Rectal smooth muscle tissue (tissue), 1 donor: Measurements from ENCODE around the gene FRMD4B.
A peak's percentile ranks its signal among the peaks of the same experiment; 100 is the strongest.

ENCODE experiments used
- H3K27ac ChIP-seq: one replicate; pipeline ENCODE4 v1.7.0; 2013; ENCODE audit warnings: low read depth, low read length, inconsistent platforms
- H3K27me3 ChIP-seq: one replicate; pipeline ENCODE4 v1.7.0; 2013; ENCODE audit warnings: low read length; ENCODE audit not compliant: control insufficient read depth, insufficient read depth
- H3K36me3 ChIP-seq: one replicate; pipeline ENCODE4 v1.7.0; 2013; ENCODE audit warnings: low read length; ENCODE audit not compliant: control insufficient read depth, insufficient read depth
- H3K4me1 ChIP-seq: one replicate; pipeline ENCODE4 v1.7.0; 2013; ENCODE audit warnings: low read length; ENCODE audit not compliant: control insufficient read depth, insufficient read depth
- H3K4me3 ChIP-seq: one replicate; pipeline ENCODE4 v1.7.0; 2013; ENCODE audit warnings: low read length
- H3K9ac ChIP-seq: one replicate; pipeline ENCODE4 v1.7.0; 2013; ENCODE audit warnings: low read length

Gene FRMD4B

GRCh38 chr3:69210068-69210730, 175.7 kb downstream of the FRMD4B start:
- H3K4me3 ChIP-seq: no peak overlapping the region
- H3K4me1 ChIP-seq: no peaks in the 10 kb centered on the region
- H3K27me3 ChIP-seq: no peaks in the 10 kb centered on the region
- no peak overlapping the region for H3K27ac ChIP-seq
- no peaks in the 10 kb centered on the region for H3K36me3 ChIP-seq
- no peak overlapping the region for H3K9ac ChIP-seq

- Histone ChIP-seq H3K4me3 (no peak overlapping the region), H3K4me1 (no peaks in the 10 kb centered on the region), H3K27me3 (no peaks in the 10 kb centered on the region), H3K9ac (no peak overlapping the region), H3K36me3 (no peaks in the 10 kb centered on the region), H3K27ac (no peak overlapping the region)
Measured at GRCh38 chr3:69209413-69209812, 176.5 kb downstream of the FRMD4B start.

GRCh38 chr3:69207031-69207430, 178.9 kb downstream of the FRMD4B start:
- Histone ChIP-seq H3K27me3 (no peaks in the 10 kb centered on the region), H3K9ac (no peak overlapping the region), H3K27ac (no peak overlapping the region), H3K36me3 (no peaks in the 10 kb centered on the region), H3K4me1 (no peaks in the 10 kb centered on the region), H3K4me3 (no peak overlapping the region)

- Histone ChIP-seq H3K27ac (no peak overlapping the region), H3K27me3 (no peaks in the 10 kb centered on the region), H3K9ac (no peak overlapping the region), H3K4me1 (no peaks in the 10 kb centered on the region), H3K36me3 (no peaks in the 10 kb centered on the region), H3K4me3 (no peak overlapping the region)
Measured at GRCh38 chr3:69205385-69205784, 180.5 kb downstream of the FRMD4B start.

- Histone ChIP-seq H3K4me3 (no peak overlapping the region), H3K9ac (no peak overlapping the region), H3K27ac (no peak overlapping the region), H3K4me1 (no peaks in the 10 kb centered on the region), H3K27me3 (no peaks in the 10 kb centered on the region), H3K36me3 (no peaks in the 10 kb centered on the region)
Measured at GRCh38 chr3:69204315-69204957, 181.5 kb downstream of the FRMD4B start.

- H3K27ac ChIP-seq: no peak overlapping the region
- no peaks in the 10 kb centered on the region for H3K4me1 ChIP-seq
- H3K9ac ChIP-seq: no peak overlapping the region
- no peaks in the 10 kb centered on the region for H3K27me3 ChIP-seq
- H3K4me3 ChIP-seq: no peak overlapping the region
- no peaks in the 10 kb centered on the region for H3K36me3 ChIP-seq
Measured at GRCh38 chr3:69203631-69204314, 182.1 kb downstream of the FRMD4B start.

GRCh38 chr3:69201658-69202057, 184.2 kb downstream of the FRMD4B start:
- Histone ChIP-seq H3K4me1 (no peaks in the 10 kb centered on the region), H3K9ac (no peak overlapping the region), H3K4me3 (no peak overlapping the region)

GRCh38 chr3:69200384-69201068, 185.4 kb downstream of the FRMD4B start:
- peak overlapping the region; percentile 1 for H3K4me3 ChIP-seq
- H3K27ac ChIP-seq: no peak overlapping the region
- peaks cover 3% of the 10 kb centered on the region for H3K36me3 ChIP-seq
- H3K4me1 ChIP-seq: no peaks in the 10 kb centered on the region
- H3K27me3 ChIP-seq: no peaks in the 10 kb centered on the region
- no peak overlapping the region for H3K9ac ChIP-seq

More at GRCh38 chr3:69201658-69202057, 184.2 kb downstream of the FRMD4B start:
- Histone ChIP-seq H3K27me3 (no peaks in the 10 kb centered on the region), H3K36me3 (peaks cover 3% of the 10 kb centered on the region), H3K27ac (no peak overlapping the region)

- Histone ChIP-seq H3K36me3 (peaks cover 3% of the 10 kb centered on the region), H3K4me1 (no peaks in the 10 kb centered on the region), H3K9ac (no peak overlapping the region), H3K27ac (no peak overlapping the region), H3K4me3 (peak overlapping the region; percentile 62), H3K27me3 (no peaks in the 10 kb centered on the region)
Measured at GRCh38 chr3:69199942-69200341, 185.9 kb downstream of the FRMD4B start.

- Histone ChIP-seq H3K27ac (no peak overlapping the region), H3K9ac (no peak overlapping the region), H3K4me1 (no peaks in the 10 kb centered on the region), H3K4me3 (no peak overlapping the region), H3K27me3 (no peaks in the 10 kb centered on the region), H3K36me3 (peaks cover 5% of the 10 kb centered on the region)
Measured at GRCh38 chr3:69197922-69198530, 187.9 kb downstream of the FRMD4B start.

- Histone ChIP-seq H3K9ac (no peak overlapping the region), H3K27ac (no peak overlapping the region), H3K36me3 (peaks cover 5% of the 10 kb centered on the region), H3K4me1 (no peaks in the 10 kb centered on the region), H3K27me3 (no peaks in the 10 kb centered on the region), H3K4me3 (no peak overlapping the region)
Measured at GRCh38 chr3:69197455-69197854, 188.4 kb downstream of the FRMD4B start.

GRCh38 chr3:69196876-69197275, 189.0 kb downstream of the FRMD4B start:
- Histone ChIP-seq H3K4me3 (no peak overlapping the region), H3K27me3 (no peaks in the 10 kb centered on the region), H3K9ac (no peak overlapping the region), H3K36me3 (peaks cover 5% of the 10 kb centered on the region), H3K27ac (no peak overlapping the region), H3K4me1 (no peaks in the 10 kb centered on the region)
